Ishikawa (cell line): Measurements from ENCODE around the gene ZBTB20.

Experiments
- EP300 ChIP-seq: IDR thresholded peaks from 2 replicates; pipeline ENCODE4 v1.6.1; 2012; ENCODE audit warnings: borderline replicate concordance
- NFIC ChIP-seq: IDR thresholded peaks from 2 replicates; pipeline ENCODE4 v1.6.1; 2012
- RAD21 ChIP-seq: IDR thresholded peaks from 2 replicates; pipeline ENCODE4 v1.6.1; 2012; ENCODE audit warnings: low read depth
- TAF1 ChIP-seq: IDR thresholded peaks from 2 replicates; pipeline ENCODE4 v1.6.1; 2012; ENCODE audit warnings: low read depth, mild to moderate bottlenecking
- ZBTB7A ChIP-seq: IDR thresholded peaks from 2 replicates; pipeline ENCODE4 v1.6.1; 2012; ENCODE audit warnings: low read depth
- TF ChIP-seq, protein P1 (sequence below): IDR thresholded peaks from 2 replicates; pipeline ENCODE4 v1.6.1; 2012
- TF ChIP-seq, protein P2 (sequence below): IDR thresholded peaks from 2 replicates; pipeline ENCODE4 v1.6.1; 2012; ENCODE audit warnings: low read depth, mild to moderate bottlenecking

DNA sequence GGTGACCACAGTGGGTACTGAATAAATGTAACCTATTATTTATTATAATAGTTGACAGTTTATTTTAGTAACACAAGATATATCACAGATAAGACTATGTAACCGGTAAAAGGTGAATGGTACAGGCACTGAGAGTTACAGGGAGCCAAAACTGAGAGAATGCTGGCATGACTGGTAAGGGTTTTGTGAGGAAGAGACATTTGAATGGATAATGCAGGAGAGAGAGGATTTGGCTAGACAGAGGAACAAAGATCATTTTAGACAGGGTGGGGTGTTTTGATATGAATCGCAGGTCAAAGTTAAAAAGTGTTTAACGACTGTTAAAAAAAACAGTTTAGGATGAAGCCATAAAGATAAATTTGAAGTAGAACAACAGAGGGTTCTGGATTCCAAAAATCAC is 421.1 kb downstream of the ZBTB20 start:
- TF ChIP-seq EP300 (no peak), RAD21 (no peak), TAF1 (no peak), ZBTB7A (no peak), NFIC (no peak)
- TF ChIP-seq, protein P1, sequence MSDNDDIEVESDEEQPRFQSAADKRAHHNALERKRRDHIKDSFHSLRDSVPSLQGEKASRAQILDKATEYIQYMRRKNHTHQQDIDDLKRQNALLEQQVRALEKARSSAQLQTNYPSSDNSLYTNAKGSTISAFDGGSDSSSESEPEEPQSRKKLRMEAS, result no peak
- TF ChIP-seq, protein P2, sequence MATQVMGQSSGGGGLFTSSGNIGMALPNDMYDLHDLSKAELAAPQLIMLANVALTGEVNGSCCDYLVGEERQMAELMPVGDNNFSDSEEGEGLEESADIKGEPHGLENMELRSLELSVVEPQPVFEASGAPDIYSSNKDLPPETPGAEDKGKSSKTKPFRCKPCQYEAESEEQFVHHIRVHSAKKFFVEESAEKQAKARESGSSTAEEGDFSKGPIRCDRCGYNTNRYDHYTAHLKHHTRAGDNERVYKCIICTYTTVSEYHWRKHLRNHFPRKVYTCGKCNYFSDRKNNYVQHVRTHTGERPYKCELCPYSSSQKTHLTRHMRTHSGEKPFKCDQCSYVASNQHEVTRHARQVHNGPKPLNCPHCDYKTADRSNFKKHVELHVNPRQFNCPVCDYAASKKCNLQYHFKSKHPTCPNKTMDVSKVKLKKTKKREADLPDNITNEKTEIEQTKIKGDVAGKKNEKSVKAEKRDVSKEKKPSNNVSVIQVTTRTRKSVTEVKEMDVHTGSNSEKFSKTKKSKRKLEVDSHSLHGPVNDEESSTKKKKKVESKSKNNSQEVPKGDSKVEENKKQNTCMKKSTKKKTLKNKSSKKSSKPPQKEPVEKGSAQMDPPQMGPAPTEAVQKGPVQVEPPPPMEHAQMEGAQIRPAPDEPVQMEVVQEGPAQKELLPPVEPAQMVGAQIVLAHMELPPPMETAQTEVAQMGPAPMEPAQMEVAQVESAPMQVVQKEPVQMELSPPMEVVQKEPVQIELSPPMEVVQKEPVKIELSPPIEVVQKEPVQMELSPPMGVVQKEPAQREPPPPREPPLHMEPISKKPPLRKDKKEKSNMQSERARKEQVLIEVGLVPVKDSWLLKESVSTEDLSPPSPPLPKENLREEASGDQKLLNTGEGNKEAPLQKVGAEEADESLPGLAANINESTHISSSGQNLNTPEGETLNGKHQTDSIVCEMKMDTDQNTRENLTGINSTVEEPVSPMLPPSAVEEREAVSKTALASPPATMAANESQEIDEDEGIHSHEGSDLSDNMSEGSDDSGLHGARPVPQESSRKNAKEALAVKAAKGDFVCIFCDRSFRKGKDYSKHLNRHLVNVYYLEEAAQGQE, result no peak
